Colon (tissue), 2 donors: ENCODE data around the gene DPEP2.
"Not testable (repeated sequence)": the region's sequence is repeated elsewhere in the genome, so short reads cannot be mapped to it uniquely, and the experiment has no call there.

Source experiments
- FAIRE-seq: peaks from 2 replicates; lab custom pipeline; 2012; peaks lifted over from hg19 to GRCh38; lab: Jason Lieb, UNC
- donor health status: control.
- donor health status: control.

DPEP2 gene

GRCh38 chr16:67976205-67976604, 23.1 kb downstream of the DPEP2 start:
- FAIRE-seq: no peak

DNA sequence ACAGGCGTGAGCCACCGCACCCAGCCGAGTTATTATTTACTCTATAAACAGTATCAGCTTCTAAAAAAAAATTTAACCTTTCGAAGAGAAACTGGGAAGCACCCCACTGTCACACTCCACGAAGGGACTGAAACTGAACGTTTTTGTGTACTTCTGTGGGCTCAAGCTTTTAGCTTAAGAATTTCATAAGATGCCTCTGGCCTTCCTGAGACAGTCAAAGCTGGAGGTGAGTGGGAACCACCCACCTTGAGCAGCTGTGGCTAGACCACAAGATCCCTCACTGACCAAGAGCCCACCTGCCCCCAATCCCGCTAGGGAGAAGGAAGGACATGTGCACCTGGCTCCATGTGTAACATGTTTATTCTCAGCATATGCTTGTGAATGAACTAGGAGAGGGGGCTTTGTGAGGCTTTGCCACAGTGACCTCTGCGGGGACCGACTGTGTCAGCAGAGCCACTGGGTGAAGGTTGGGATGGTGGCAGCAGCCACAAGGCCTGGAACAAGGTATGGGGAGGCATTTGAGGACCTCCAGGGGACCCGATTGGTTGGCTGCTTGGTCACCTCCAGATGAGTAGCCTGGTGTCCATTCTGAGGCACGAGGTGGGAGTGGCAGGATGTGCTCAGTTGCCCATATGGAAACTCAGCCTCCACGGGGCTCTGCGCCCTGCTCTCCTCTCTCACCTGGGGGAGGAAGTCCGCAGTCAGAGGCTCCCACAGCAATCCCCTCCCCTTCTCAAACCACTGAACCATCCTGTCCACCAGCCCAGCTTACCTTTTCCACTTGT, 23.8 kb downstream of the DPEP2 start:
- FAIRE-seq: no peak

- FAIRE-seq: not testable (repeated sequence)
Measured at GRCh38 chr16:67972285-67972684, 27.0 kb downstream of the DPEP2 start.

DNA sequence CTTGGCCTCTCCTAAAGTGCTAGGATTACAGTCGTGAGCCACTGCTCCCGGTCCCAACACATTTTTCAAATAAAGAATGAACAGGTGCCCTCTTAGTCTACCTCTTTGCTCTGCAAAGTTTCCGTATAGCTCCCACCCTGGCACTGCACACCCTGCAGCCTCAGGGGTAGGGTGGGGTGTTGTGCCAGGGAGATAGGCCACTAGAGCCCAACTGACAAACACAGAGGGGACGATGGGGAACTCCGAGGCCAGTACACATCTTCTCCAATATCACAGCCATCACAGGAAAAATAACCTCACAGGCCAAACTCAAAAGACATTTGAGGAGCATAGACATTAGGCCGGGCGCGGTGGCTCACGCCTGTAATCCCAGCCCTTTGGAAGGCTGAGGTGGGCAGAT, 28.2 kb downstream of the DPEP2 start:
- FAIRE-seq: no peak

- FAIRE-seq: no peak
Measured at GRCh38 chr16:67969254-67970039, 29.8 kb downstream of the DPEP2 start.

DNA sequence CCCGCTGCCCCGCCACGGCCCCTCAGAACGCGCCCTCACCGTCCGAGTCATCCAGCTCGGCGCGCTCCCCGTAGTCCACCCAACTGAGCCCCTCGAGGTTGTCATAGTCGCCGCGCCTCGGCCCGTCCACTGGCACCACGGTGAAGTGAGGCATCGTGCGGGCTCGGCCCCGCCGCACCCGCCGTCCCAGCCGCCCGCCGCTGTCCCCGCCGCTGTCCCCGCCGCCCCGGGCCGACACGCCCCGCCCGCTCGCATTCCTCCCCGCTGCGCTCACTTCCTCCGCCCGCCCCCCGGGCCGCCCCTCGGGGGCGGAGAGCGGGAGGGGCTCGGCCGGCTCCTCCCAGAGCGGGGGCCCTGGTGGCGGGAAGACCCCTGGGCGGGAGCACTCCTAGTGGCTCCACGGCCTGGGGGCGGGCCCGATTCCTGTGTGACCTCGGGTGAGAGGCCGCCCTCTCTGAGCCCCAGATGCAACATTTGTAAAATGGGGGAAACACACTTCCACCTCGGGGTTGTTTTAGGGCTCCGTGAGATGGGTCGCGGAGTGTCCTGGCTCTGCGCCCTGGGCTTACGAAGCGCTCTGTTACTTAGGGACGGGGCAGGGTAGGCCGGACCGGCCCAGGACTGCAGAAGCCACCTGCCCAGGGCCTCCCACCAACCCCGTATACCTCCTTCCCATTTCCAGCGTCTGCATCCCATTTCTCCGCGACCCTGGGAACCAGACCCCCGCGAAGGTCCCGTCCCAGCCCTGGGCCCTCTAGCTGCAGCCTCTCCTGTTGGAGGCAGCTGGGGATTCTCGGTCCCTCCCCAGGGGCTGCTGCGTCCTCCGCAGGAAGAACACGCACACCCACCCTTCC, 30.7 kb downstream of the DPEP2 start, which contains the start of gene SLC12A4:
SLC12A4 (minus strand) TSS at position 238 of the 854 bp plus-strand sequence; CDS start at position 154, 84 bp downstream.
- no peak for FAIRE-seq

GRCh38 chr16:67967958-67968399, 31.3 kb downstream of the DPEP2 start:
- FAIRE-seq: no peak

DNA sequence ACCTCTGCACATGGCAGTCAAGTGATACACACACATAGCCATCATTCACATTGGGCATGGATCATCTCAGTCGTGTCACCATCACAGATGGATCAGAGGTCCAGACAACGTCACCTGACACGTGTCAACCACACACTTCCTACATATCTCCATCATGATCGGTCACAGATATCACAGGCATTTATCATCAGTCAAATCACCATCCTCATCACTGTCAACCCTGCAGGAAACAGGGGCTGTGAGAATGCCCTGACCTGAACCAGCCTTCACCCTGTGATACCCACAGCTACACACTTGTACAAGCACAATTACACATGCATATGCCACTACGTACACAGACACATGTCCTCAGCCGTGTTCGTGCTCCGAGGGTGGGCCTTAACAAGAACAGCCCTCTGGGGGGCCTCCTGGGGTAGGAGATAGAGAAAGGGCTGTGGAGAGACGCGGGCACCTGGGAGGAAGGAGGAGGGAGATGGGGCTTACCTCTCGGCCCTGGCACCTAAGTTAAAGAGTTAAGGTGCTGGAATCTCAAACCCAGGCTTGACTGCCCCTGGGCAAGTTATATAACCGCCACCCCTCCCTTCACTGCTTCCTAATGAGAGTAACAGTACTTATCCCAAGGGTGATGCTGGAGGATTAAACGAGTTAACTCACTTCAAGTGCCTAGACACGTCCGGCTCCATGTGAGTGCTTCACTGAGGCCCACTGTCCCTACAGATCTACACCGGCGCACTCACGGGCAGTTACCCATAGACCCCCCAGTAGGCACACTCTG, 31.9 kb downstream of the DPEP2 start:
- FAIRE-seq: no peak

DNA sequence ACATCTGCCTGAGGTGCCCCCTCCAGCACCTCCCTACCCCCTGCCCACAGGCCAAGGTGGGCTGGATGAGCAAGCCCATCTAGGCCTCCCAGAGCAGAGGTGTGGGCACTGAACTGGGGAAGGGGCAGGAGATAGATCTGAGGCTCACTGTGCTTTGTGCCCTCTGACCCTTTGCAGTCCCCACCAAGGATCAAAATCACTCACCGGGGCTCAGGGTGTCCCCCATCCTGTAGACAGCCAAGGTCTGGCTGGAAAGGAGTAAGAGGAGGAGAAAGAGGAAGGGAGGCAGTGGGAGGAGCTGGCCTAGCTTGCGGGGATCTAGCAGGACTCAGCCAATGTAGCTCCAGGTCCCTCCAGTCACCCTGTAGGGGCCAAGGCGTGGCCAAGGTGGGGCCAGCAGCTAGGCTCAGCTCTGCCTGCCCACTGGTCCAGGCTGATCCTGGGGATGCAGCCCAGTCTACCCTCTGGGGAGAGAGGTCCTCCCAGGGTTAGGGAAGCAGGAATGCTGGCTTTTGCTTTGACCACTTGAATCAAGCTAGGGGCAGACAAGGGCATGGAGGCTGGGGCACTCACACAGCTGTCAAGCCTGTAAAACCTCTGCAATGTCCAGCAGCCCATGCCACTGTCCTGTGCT, 32.6 kb downstream of the DPEP2 start:
- no peak for FAIRE-seq

GRCh38 chr16:67965668-67966548, 33.4 kb downstream of the DPEP2 start:
- FAIRE-seq: no peak

DNA sequence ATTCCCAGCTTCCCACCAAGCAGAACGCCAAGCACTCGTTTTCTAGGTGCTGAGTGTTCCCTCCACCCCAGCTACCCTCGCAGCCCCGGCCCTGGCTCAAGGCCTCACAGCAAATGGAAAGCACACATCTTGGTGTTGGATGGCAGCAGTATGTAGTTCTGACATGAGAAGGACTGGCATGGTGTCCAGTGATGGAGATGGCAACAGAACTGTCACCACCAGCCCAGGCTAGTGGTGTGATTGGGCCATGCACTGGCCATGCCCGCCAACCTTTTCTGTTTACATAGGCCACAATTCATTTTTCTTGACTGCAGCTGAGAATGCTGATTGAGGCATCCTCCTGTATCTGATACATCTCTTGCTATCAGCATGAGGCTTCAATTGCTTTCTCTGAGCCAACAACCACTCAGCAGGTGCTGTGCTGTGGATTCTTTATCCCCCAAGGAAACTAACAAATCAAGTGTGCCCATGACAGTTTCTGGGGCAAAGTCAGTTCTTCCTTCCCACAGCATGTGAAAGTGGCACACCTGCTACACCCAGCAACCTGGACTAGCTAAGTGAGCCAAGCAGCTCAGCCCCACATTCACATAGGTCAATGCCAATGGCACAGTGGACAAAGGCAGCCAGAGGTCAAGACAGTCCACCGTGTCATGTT, 34.7 kb downstream of the DPEP2 start:
- no peak for FAIRE-seq

DNA sequence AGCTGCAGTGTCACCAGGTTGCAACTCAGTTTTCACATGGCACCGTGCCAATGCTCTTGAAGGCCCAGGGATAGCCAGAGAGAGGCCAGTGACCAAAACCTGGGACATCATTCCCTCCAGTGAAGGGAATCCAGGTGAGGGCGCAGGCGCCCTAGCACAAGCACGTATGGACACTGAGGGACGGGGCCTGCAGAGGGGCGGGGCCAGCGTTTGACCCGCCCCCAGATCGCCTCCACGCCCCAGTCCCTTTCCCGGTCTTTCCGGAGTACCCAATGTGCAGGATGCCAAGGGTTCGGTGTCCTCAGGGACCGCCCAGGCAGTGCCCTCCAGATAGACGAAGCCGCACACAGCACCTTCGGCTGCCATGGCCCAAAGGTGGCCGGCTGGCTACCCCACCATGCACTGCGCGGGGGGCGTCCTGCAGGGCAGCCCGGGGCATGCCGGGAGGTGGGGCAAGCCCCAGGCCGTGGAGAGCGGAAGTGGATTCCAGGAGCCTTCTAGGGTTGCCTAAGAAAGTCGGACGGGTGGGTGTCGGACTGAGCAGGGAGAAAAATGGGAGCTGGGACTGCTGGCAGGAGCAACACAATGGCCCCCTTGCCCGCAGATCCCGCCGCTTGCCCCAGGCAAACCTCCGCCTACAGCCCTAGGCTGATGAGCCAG, 35.5 kb downstream of the DPEP2 start:
- no peak for FAIRE-seq

DNA sequence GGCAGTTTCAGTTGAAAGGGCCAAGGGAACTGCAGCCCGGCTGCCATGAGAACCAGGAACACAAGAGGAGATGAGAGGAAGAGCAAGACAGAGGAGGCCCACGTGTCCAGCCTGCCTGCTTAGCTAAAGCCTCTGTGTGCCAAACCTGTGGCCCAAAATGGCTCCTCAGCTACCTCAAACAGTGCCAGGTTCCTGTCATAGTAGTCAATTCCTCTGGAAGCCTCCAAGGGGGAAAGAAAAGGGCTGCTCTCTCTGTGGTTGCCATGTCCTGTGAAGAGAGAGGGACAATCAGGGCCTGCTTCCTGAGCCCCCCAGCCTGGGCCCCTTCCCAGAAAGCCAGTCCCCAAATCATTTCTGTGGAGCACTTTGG, 36.0 kb downstream of the DPEP2 start:
- no peak for FAIRE-seq

DNA sequence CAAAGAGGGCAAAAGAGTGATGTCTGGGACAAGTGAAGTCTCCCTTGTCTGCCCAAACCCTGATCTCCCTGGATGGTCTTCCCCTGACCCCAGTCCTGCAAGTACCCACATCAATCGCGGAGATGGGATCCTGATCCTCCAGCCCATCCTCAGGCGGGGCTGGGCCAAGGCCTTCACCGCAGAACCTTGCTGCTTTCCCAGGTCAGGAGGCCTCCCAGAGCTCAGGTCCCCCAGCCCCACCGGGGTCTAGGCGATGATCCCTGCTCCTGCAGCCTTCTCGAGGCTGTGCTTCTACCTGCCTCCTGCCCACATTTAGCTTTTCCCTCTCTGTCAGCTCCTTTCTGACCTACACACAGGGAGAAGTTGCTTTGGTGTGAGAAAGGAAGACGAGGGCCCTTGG, 37.1 kb downstream of the DPEP2 start:
- no peak for FAIRE-seq

DNA sequence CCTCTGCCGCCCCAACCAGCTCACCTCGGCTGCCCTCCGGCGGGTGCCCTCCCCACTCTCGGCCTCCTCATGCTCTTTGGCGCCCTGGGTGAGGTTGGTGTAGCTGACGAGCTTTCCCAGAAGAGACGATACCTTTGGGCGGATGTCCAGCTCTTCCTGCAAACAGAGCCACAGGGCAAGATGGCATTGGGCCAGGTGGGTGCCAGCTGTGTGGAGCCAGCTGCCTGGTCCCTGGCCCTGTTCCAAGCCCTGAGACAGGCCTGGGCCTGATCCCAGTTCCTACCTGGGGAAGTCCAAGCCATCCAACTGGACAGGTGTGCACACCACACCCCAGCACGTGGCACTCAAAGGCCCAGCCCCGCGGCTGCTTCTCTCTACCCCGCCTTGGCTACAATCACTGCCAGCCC, 37.7 kb downstream of the DPEP2 start:
- FAIRE-seq: no peak

GRCh38 chr16:67959536-67960329, 39.6 kb downstream of the DPEP2 start:
- FAIRE-seq: no peak

- FAIRE-seq: no peak
Measured at GRCh38 chr16:67957622-67958021, 41.7 kb downstream of the DPEP2 start.
